Ovary (tissue), 9 donors: Measurements from ENCODE around the gene SOAT2. TPM values are rescaled to one million over a fixed set of nuclear protein-coding genes. Genes with fewer than 3 reads are reported as not detected.

Experiments used
- DNase-seq, 5 donors: peaks; one replicate each; pipeline ENCODE4 v3.0.0-alpha.2; 2019 to 2020
- H3K27ac ChIP-seq, 2 donors: fragments of 200-600 bp; one replicate each; pipeline versions ENCODE4 v1.5.1 to v1.8.0; 2019 to 2022
- H3K27me3 ChIP-seq: fragments of 200-600 bp; one replicate; pipeline ENCODE4 v1.8.0; 2022
- H3K36me3 ChIP-seq: fragments of 200-600 bp; sonication (generic); one replicate; pipeline ENCODE4 v1.5.1; 2019
- H3K4me1 ChIP-seq: one replicate; pipeline ENCODE4 v1.8.1; 2013; ENCODE audit warnings: mild to moderate bottlenecking, moderate library complexity; ENCODE audit not compliant: insufficient read depth
- H3K4me3 ChIP-seq: fragments of 200-600 bp; sonication (generic); one replicate; pipeline ENCODE4 v1.5.1; 2017
- H3K9me3 ChIP-seq, 2 donors: fragments of 200-600 bp in 1 of 2; sonication (generic) in 1 of 2; one replicate each; pipeline versions ENCODE4 v1.5.1 to v1.8.1; 2013 to 2019; ENCODE audit warnings: mild to moderate bottlenecking in 1 of 2, moderate library complexity in 1 of 2
- CTCF ChIP-seq, 3 donors: fragments of 450-650 bp in 2 of 3; fragments of 200-600 bp in 1 of 3; IDR thresholded peaks; one replicate each; pipeline versions ENCODE4 v1.5.1 to v1.8.0; 2016 to 2022; ENCODE audit warnings: antibody characterized with exemption in 3 of 3, mild to moderate bottlenecking in 1 of 3
- EP300 ChIP-seq: sonication (generic); formaldehyde crosslinking; IDR thresholded peaks from one replicate; pipeline ENCODE4 v1.6.1; 2017; ENCODE audit warnings: antibody characterized with exemption
- POLR2A ChIP-seq: fragments of 450-650 bp; IDR thresholded peaks from one replicate; pipeline ENCODE4 v1.6.1; 2017; ENCODE audit warnings: antibody characterized with exemption, mild to moderate bottlenecking, moderate library complexity
- WGBS, 3 donors: extraction: QIAGEN DNeasy Blood & Tissue Kit in 1 of 3; methylation state at CpG; one replicate each; pipeline versions ENCODE4 v1.1.5 to v1.1.7; 2013 to 2017; 5-methylcytosine and 5-hydroxymethylcytosine counted together
- intact Hi-C, 4 donors: fragments of 100-400 bp; cut with DNase I; formaldehyde crosslinking; loops; one replicate each; pipeline versions ENCODE4 v1.11.0 to v1.15.1; 2022 to 2023
- polyA plus RNA-seq, 2 donors: library from polyadenylated mRNA; stranded (reverse); fragments of 200-250 nt in 1 of 2; fragments of 350-450 nt in 1 of 2; fragmentation: Illumina TruSeq in 1 of 2; extraction: RNeasy Lipid Tissue Mini Kit (QIAGEN cat#74804) in 1 of 2; gene quantifications; one replicate each; pipeline ENCODE4 v1.2.3, GENCODE V29; 2013 to 2014
- total RNA-seq, 7 donors: library from RNA; depleted of rRNA in 2 of 7; stranded (reverse); fragments of >200 nt in 2 of 7; fragmentation: NEBNext Ultra II Directional in 3 of 7; extraction: Animal tissue kit (Norgen Biotek cat#: 25700) in 3 of 7; gene quantifications; one replicate each; pipeline versions ENCODE4 v1.1.0 to v1.2.4, GENCODE V29; 2016 to 2023
- donor health status: DM: no; HTN: no; CAD: no; lungs with moderate emphysema.
- donor health status: DM: no; HTN: no; CAD: no.
- donor health status: Bipolar disorder and iron deficiency.
- donor health status: DM: yes; HTN: yes; CAD: no.
- donor health status: DM: no; HTN: no; CAD: no.
- donor health status: DM: yes; HTN: yes; CAD: no.

SOAT2 gene
- total and polyA plus RNA-seq, 9 donors: 0.07 to 0.72 (median 0.28) TPM; not detected in 4

DNA sequence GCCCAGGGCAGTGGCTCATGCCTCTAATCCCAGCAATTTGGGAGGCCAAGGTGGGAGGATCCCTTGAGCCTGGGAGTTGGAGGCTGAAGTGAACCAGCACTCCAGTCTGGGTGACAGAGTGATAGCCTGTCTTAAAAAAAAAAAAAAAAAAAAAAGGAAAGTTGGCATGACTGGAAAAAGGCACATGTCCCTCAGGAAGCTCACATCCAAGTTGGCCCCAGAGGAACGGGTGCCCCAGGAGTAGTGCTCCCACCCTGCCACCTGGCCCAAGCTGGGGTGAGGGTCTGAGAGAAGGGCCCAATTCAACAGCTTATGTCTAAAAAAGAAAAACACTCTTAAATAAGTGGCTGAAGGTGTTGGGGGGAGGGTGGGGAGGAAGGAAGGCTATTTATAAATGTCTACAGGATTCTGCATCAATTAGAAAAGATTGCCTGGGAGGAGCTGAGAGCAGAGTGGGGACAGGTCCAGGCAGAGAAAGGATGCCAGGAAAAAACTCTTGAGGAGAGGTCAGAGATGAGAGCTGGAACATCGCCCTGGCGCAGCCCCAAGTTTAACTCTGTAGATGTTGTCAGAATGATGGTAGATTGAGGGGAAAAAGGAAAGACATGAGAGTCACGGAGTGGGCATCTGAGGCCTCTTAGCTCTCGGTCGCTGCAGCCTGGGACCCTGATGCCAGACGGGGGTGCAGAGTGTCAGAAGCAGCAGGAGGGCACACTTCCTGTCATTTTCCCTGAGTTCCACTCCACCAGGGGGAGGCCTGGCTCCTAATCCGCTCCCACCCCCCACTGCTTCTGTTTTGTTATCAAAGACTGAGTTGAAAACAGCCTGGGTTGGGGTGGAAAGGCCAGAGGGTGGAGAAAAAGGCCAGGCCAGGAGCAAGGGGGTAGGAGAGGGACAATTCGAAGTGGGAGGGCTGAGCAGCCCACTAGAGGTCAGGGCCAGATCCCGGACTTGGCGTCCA lies 31.4 kb upstream of the SOAT2 start:
- no peak for TF ChIP-seq EP300
- peak in 2 of 3 donors; percentile 25 to 29 for TF ChIP-seq CTCF (IDR thresholded peaks at IDR 0.05)
- no peak for TF ChIP-seq POLR2A
- intact Hi-C loops: no loop called here
- peaks cover 40% of the 10 kb centered on the region for H3K4me1 ChIP-seq
- H3K9me3 ChIP-seq: no peaks in the 10 kb centered on the region
- WGBS, 3 donors: 7 to 12% (median 9%) methylated on average over 11 of the region's 11 CpGs
- H3K27ac ChIP-seq: peak overlapping the region; percentile 71 to 75
- peak; percentile 87 to 95 (median 94) for DNase-seq
- H3K27me3 ChIP-seq: no peaks in the 10 kb centered on the region
- H3K4me3 ChIP-seq: no peak overlapping the region
- H3K36me3 ChIP-seq: no peaks in the 10 kb centered on the region

DNA sequence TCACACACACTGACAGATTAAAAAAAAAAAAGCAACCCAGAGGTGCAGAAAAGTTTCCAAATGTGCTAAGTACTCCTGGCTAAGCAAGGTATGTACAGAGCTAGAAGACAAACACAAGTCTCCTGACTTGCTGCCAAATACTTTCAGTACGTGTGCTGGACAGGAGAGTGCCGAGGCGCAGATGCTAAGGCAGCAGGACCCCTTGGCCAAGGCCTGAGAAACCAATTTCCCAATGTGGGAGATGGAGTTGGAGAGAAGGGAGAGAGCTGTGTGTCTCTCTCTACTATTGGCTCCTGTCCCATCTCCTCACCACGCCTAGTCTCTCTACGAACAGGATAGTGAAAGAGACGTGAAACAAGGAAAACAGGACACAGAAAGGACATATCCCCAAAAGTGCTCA lies 29.4 kb upstream of the SOAT2 start:
- TF ChIP-seq POLR2A (no peak), CTCF (IDR thresholded peaks at IDR 0.05) (no peak), EP300 (no peak)
- 49 to 73% (median 67%) methylated on average over 6 of the region's 6 CpGs for WGBS, 3 donors
- Histone ChIP-seq H3K4me1 (peaks cover 44% of the 10 kb centered on the region), H3K36me3 (no peaks in the 10 kb centered on the region), H3K27me3 (no peaks in the 10 kb centered on the region), H3K4me3 (no peak overlapping the region), H3K9me3 (no peaks in the 10 kb centered on the region), H3K27ac (peak overlapping the region; percentile 24 to 36)
- intact Hi-C loops: no loop called here
- DNase-seq: peak in 3 of 5 donors; percentile 21 to 52 (median 31)

DNA sequence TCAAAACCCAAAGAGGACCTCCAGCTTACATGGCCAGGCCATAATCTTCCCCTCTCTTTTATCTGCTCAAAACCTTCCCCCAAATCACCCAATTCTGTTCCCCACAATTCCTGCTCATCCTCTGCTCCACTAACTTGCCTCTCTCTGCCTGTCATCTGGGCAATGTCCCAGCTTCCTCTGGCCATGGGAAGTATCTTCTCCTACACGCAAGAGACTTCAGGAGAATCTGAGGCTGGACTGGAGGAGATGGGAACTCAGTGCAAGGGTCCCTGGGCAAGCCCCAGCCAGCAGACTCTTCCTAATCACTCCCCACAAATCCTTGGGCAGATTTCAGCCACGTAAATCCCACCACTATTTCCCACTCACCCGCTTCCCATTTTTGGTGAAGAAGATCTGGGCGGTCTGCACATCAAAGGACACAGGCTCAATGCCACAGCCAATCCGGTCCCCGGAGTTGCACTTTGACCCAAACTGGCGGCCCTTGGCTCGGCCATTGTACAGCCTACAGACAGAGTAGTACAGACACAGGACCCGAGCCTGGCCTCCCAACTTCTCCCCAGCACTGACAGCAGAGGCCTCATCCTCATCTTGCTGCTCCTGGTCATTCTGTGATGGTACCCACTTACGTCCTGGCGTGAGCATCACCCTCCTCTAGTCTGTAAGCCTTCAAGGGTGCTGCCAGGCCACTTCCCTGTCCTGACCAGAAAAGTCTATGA lies 28.8 kb upstream of the SOAT2 start:
- Histone ChIP-seq H3K27me3 (no peaks in the 10 kb centered on the region), H3K4me3 (no peak overlapping the region), H3K27ac (peak overlapping the region; percentile 24 to 36), H3K36me3 (no peaks in the 10 kb centered on the region), H3K4me1 (peaks cover 41% of the 10 kb centered on the region), H3K9me3 (no peaks in the 10 kb centered on the region)
- no peak for TF ChIP-seq POLR2A
- no peak for TF ChIP-seq EP300
- TF ChIP-seq CTCF (IDR thresholded peaks at IDR 0.05): no peak
- DNase-seq: peak in 3 of 5 donors; percentile 20 to 39 (median 23)
- intact Hi-C loops: no loop called here
- 88 to 95% (median 93%) methylated on average over 11 of the region's 11 CpGs for WGBS, 3 donors

DNA sequence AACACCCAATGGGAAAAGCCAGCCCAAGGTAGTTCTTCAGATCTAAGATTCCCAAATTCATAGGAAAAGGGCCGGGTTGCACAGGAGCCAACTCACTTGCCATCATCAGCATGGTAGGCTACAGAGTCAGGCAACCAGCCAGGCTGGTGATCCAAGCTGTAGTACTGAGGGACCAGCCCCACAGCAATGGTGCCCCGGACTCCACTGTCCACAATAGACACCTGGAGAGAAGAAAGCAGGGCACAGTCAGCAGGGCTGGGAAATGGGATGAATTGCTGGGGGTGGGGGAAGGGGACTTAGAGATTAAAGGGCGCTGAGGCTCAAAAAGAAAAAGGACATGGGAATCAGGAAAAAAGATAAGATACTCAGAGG lies 28.3 kb upstream of the SOAT2 start:
- no peaks in the 10 kb centered on the region for H3K9me3 ChIP-seq
- H3K27ac ChIP-seq: peak overlapping the region in 1 of 2 donors; percentile 7
- DNase-seq: peak in 3 of 5 donors; percentile 20 to 26 (median 22)
- WGBS, 3 donors: 93 to 96% (median 94%) methylated on average over 3 of the region's 3 CpGs
- TF ChIP-seq POLR2A: no peak
- TF ChIP-seq CTCF (IDR thresholded peaks at IDR 0.05): no peak
- no peak for TF ChIP-seq EP300
- H3K27me3 ChIP-seq: no peaks in the 10 kb centered on the region
- peaks cover 39% of the 10 kb centered on the region for H3K4me1 ChIP-seq
- intact Hi-C loops: no loop called here
- no peak overlapping the region for H3K4me3 ChIP-seq
- H3K36me3 ChIP-seq: no peaks in the 10 kb centered on the region
